Activated CD4-positive, alpha-beta T cell treated with anti-CD3 and anti-CD28 coated beads for 24 hours (primary cell): ENCODE results near the gene TP73.

Experiments used
- DNase-seq, 2 donors: peaks; one replicate each; pipeline ENCODE4 v3.0.0-alpha.2; 2020; ENCODE audit warnings: low read depth in 2 of 2

TP73 gene

DNA sequence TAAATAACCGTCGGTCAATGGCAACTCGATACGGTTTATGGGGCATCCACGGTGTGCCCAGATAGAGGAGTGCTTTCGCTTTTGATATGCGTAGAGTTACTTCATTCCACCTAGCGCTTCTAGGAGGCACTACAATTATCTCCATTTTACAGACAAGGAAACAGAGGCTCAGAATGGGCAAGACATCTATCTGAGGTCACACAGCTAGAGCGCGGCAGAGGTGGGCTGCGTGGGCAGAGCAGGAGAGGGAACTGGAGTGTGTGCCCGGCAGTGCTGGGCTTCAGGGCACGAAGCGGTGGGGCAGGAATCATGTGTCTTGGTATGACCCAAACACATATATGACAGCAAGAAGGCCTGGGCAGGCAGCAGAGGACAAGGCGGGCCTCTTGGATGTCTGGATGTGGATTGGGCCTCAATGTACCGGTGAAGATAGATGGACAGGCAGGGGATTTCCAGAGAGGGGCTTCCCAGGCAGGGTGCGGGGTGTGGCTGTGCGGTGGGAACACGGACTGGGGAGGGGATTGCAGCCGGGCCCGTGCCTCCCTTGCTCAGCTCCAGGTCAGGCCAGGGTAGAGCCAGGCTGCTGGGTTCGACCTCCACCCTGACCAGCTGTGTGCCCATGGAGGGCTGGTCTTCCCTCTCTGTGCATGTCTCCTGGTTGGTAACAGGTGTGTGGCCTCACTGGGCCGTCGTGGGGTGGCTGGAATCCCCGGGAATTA is 21.2 kb downstream of the TP73 start:
- DNase-seq = no peak

DNA sequence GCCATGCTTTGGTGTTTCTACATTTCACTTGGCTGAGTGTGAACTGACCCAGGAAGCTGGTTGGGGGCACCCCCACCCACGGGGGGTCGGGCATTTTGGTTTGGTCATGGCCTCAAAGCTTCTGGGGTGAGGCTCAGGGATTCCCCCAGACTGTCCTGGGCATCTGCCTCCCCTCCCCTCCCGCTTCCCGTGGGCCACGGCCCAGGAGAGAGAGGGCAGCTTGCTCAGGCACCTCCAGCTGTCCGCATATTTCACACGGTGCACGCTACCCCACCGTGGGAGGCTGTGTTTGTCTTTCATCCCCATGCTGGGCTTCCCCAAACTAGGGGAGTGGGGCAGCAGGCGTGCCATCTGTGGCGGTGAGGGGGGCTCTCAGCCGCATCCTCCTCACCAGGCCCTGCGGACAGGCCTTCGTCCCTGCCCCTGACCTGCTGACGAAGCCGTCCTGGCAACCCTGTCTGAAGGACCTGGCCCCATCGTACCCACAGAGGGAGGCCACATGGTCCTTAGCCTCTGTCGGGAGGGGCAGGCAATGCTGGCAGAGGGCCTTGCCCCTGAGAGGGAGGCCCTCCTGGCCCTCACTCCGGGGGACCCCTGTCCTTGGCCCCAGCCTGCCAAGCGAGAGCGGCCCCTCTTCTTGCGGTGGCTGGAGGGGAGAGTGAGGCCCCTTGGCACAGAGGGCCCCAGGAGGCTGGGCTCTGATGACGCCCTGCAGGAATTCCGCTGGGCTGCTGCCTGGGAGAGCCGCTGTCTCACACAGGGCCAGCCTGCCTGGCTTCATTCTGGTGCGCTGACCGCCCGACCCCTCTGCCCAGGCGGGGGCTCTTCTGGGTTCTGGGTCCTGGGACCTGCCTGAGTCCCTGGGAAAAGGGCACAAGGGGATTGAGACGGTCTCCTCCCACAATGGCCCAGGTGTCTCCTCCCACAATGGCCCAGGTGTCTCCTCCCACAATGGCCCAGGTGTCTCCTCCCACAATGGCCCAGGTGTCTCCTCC is 22.1 kb downstream of the TP73 start:
- no peak for DNase-seq

- DNase-seq = no peak
These were observed 23.1 kb downstream of the TP73 start for GRCh38 chr1:3675436-3675835.

DNA sequence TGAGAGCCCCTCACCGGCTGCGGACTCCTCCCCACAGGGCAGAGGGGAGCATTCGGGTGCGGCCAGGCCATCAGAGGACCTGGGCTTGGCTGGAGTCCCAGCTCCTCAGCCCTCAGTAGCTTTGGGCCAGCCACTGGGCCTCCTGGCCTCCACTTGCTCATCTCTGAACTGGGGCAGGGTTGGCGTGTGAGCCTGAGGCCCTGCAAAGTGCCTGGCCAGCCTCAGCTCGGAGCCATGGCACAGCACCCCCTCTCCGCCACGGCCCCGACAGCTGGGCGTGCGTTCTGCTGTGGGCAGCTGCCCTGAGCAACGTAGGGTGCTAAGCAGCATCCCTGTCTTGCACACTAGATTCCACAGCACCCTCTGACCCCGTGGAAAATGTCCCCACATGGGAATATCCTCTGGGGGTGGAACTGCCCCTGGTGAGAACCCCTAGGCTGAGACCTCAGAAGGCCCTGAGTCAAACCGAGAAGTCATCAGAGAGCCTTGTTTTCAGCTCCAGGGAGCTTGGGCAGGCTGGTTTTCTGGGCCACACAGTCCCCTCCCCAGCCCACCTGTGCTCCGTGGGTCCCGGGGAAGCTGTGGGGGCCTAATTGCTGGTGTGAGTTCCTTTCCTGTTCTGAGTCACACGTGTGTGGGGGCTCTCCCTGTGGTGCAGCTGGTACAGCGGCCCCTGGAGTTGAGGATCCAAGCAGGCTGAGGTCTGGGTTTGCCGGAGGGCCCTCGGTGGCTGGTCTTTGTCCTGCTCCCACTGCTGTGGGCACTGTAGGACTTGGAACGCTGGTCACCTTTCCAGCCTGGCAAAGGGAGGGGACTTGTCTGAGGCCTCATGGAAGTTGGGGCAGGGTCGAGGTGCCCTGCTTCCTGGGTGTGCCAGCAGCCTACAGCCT is 24.5 kb downstream of the TP73 start:
- DNase-seq = no peak

- DNase-seq = no peak
These were observed 25.2 kb downstream of the TP73 start for GRCh38 chr1:3677484-3677883.

GRCh38 chr1:3678361-3679097 is 26.2 kb downstream of the TP73 start:
- DNase-seq = no peak

GRCh38 chr1:3679098-3679555 is 26.8 kb downstream of the TP73 start:
- no peak for DNase-seq

- no peak for DNase-seq
These were observed 27.6 kb downstream of the TP73 start for GRCh38 chr1:3679799-3680453.

DNA sequence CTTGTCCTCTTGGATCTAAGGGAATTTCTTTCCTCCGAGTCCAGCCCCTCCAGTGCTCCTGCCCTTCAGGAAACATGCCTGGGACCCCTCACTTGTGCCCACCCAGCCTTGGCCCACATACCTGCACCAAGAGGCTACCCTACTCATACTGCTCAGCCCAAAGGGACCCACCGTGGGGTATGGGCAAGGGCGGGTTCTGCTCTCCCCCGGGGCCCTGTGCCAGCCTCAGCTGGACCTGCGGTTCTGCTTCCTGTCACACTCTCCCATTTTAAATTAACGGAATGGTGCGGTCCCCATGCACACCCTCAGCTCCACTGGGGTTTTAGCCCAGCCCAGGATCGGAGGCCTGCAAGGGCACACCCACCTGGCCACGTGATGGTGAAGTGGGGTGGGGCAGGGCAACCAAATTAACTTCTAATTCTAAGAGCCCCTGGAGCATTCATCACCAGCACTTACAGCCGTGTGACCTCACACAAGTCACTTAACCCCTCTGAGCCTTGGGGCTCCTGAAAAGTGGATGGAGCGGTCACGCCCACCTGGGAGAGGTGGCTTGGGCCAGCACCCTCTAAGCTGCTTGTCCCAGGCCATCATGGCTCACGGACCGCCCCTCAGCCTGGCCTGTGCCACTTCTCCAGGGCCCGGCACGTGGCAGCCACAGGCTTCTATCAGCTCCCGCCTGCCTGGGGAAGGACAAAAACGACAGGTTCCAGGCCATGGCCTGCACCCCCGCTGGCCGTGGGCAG is 28.3 kb downstream of the TP73 start:
- DNase-seq = no peak

GRCh38 chr1:3681231-3681897 is 29.0 kb downstream of the TP73 start:
- no peak for DNase-seq

GRCh38 chr1:3681898-3682806 is 29.8 kb downstream of the TP73 start:
- DNase-seq = no peak

- DNase-seq = no peak
These were observed 30.9 kb downstream of the TP73 start for GRCh38 chr1:3683197-3683596.

DNA sequence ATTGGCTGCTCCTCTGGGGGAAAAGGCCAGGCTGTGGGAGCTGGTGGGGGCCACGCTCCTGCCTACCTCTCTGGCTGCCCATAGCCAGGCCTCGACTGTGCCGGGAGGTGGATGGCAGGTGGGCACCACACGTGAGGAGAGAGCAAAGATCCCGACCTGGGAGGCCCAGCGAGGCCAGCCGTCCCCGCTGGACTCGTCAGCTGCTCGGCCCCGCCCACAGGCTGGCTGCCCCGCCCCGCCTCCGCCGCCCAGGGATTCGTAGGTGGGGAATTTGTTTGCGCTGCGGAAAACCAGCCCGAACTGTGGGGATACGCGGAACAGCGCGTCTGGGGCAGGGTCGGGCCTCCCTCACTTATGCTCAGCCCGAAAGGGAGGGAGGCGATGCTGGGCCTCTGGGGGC is 31.7 kb downstream of the TP73 start:
- DNase-seq = no peak

DNA sequence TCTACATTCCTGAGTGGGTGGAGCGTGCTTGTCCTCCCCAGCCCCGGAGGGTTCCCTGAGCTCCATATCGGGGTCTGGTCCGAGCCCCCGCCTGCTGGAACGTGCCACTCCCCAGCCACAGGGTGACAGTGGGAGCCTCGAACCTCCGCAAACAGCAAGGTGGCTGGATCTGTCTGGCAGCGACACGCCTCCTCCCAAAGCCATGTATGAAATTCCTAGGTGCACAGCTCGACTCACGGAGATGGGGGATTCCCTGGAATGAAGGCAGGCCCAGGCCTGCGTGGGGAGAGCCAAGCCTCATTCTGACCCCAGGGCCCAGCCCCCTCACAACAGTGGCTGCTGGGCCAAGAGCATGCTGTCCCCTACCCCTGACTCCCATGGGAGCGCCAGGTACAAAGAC is 32.9 kb downstream of the TP73 start:
- DNase-seq = no peak

GRCh38 chr1:3685906-3686305 is 33.6 kb downstream of the TP73 start:
- DNase-seq = no peak

GRCh38 chr1:3687504-3687903 is 35.2 kb downstream of the TP73 start:
- DNase-seq = no peak

DNA sequence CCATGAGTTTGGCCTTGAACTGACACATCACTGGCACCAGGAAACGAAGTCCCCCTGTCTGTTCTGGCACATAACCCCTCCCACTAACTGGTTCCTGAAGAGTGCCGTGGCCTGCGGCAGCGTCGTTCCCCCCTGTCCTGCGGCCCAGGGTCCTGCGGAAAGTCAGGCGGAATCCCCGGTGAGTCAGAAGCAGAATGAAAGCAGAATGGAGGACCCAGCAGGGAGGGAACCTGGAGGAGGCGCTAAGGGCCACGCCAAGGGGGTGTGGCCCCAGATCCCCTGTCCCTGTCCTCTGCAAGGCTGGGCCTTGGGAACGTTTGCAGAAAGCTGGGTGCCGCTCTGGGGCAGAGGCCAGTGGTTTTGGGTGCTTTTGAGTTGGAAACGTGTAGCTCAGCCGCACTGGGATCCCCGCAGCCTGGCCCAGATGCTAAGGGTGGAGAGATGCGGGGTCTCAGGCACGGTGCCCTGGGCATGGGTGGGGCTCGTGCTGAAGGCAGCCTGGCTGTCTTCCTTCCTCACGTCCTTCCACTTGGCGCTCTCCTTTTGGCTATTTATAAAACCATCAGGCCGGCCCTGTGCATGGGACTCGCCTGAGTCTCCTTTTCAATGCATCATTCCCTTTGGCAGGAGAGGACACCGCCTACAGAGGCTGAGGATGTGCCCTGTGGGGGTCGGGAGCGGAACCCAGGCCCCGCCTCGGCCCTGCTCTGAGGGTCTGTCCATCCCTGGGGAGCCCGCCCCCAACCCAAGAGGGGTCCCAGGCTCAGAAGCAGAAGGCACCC is 36.2 kb downstream of the TP73 start:
- no peak for DNase-seq
